ENCODE results near the gene HTRA3. TPM values are rescaled to one million over a fixed set of nuclear protein-coding genes. Genes with fewer than 3 reads are reported as not detected.

Gene HTRA3
- total RNA-seq, 4 donors from 2014 or later, result 22.8 to 65.3 (median 29.5) TPM

- intact Hi-C loops (cut with DNase I; ENCODE audit: low total_unique reads), result no loop called here
- H3K4me1 ChIP-seq, result peaks cover 9 to 13% of the 10 kb centered on the region in 2 donors
- peak in 1 of 2 donors; percentile 45 for DNase-seq
- H3K27me3 ChIP-seq, result no peaks in the 10 kb centered on the region
- no peak overlapping the region for H3K4me3 ChIP-seq
- TF ChIP-seq POLR2A (IDR thresholded peaks at IDR 0.05), result no peak
- no peak for TF ChIP-seq CTCF (IDR thresholded peaks at IDR 0.05)
- H3K27ac ChIP-seq, result peak overlapping the region; percentile 71 to 81
- no peaks in the 10 kb centered on the region for H3K36me3 ChIP-seq
- H3K9me3 ChIP-seq, result no peaks in the 10 kb centered on the region
Observed at GRCh38 chr4:8343262-8343966, 73.9 kb downstream of the HTRA3 start.

- H3K36me3 ChIP-seq, result no peaks in the 10 kb centered on the region
- H3K27me3 ChIP-seq, result no peaks in the 10 kb centered on the region
- intact Hi-C loops (cut with DNase I; ENCODE audit: low total_unique reads), result no loop called here
- no peak for DNase-seq
- TF ChIP-seq POLR2A (IDR thresholded peaks at IDR 0.05) (no peak), CTCF (IDR thresholded peaks at IDR 0.05) (no peak)
- H3K4me1 ChIP-seq, result peaks cover 9 to 13% of the 10 kb centered on the region in 2 donors
- no peaks in the 10 kb centered on the region for H3K9me3 ChIP-seq
- H3K27ac ChIP-seq, result peak overlapping the region in 1 of 2 donors; percentile 71
- no peak overlapping the region for H3K4me3 ChIP-seq
Observed at GRCh38 chr4:8343967-8344331, 74.4 kb downstream of the HTRA3 start.

GRCh38 chr4:8344377-8344776 lies 74.8 kb downstream of the HTRA3 start:
- no peaks in the 10 kb centered on the region for H3K9me3 ChIP-seq
- H3K27ac ChIP-seq, result no peak overlapping the region
- TF ChIP-seq CTCF (IDR thresholded peaks at IDR 0.05) (no peak), POLR2A (IDR thresholded peaks at IDR 0.05) (no peak)
- H3K27me3 ChIP-seq, result no peaks in the 10 kb centered on the region
- DNase-seq, result no peak
- H3K4me3 ChIP-seq, result no peak overlapping the region
- H3K4me1 ChIP-seq, result peaks cover 9 to 13% of the 10 kb centered on the region in 2 donors
- no peaks in the 10 kb centered on the region for H3K36me3 ChIP-seq
- intact Hi-C loops (cut with DNase I; ENCODE audit: low total_unique reads), result no loop called here

GRCh38 chr4:8345053-8345945 lies 75.7 kb downstream of the HTRA3 start:
- Histone ChIP-seq H3K27me3 (no peaks in the 10 kb centered on the region), H3K4me3 (no peak overlapping the region), H3K27ac (no peak overlapping the region), H3K9me3 (no peaks in the 10 kb centered on the region), H3K36me3 (no peaks in the 10 kb centered on the region), H3K4me1 (peaks cover 5 to 8% of the 10 kb centered on the region in 2 donors)
- no peak for TF ChIP-seq CTCF (IDR thresholded peaks at IDR 0.05)
- no peak for TF ChIP-seq POLR2A (IDR thresholded peaks at IDR 0.05)
- no peak for DNase-seq
- intact Hi-C loops (cut with DNase I; ENCODE audit: low total_unique reads), result no loop called here

Data from uterus (tissue), 4 donors.